ENCODE measurements around the gene LEF1.

Gene LEF1

GRCh38 chr4:108159845-108160244 is 8.9 kb downstream of the LEF1 start:
- CTCF ChIA-PET, result no interaction called here
- TF ChIP-seq FOXM1 (IDR thresholded peaks at IDR 0.05; ENCODE audit: borderline replicate concordance) (no peak), SUZ12 (IDR thresholded peaks at IDR 0.05) (no peak), PKNOX1 (IDR thresholded peaks at IDR 0.05) (no peak), HDGF (IDR thresholded peaks at IDR 0.05; ENCODE audit: borderline replicate concordance) (no peak), NFRKB (IDR thresholded peaks at IDR 0.05) (no peak), L3MBTL2 (conservative IDR thresholded peaks at IDR 0.05) (no peak), FOXK2 (IDR thresholded peaks at IDR 0.05) (no peak), CTBP1 (IDR thresholded peaks at IDR 0.05; ENCODE audit: borderline replicate concordance) (no peak), ELF4 (IDR thresholded peaks at IDR 0.05) (no peak), ZNF384 (IDR thresholded peaks at IDR 0.05) (no peak), ARNT (IDR thresholded peaks at IDR 0.05) (no peak), TARDBP (IDR thresholded peaks at IDR 0.05) (no peak), SP1 (IDR thresholded peaks at IDR 0.05) (no peak), LEF1 (IDR thresholded peaks at IDR 0.05; ENCODE audit: borderline replicate concordance) (no peak), FOXA1 (IDR thresholded peaks at IDR 0.05) (no peak), BHLHE40 (IDR thresholded peaks at IDR 0.05; ENCODE audit: borderline replicate concordance) (no peak)
- DNase-seq (ENCODE audit: extremely low spot score), result no peak
- POLR2A ChIA-PET, result interaction anchor here (1.8 kb wide), 1 partner anchor 9 kb away, joined by 5 read pairs; the partner anchor contains the start of gene LEF1

- CTCF ChIA-PET, result no interaction called here
- DNase-seq (ENCODE audit: extremely low spot score), result no peak
- no peak for TF ChIP-seq TARDBP (IDR thresholded peaks at IDR 0.05)
- TF ChIP-seq PKNOX1 (IDR thresholded peaks at IDR 0.05), result no peak
- TF ChIP-seq NFRKB (IDR thresholded peaks at IDR 0.05), result no peak
- TF ChIP-seq ARNT (IDR thresholded peaks at IDR 0.05), result no peak
- no peak for TF ChIP-seq HDGF (IDR thresholded peaks at IDR 0.05; ENCODE audit: borderline replicate concordance)
- TF ChIP-seq FOXA1 (IDR thresholded peaks at IDR 0.05), result no peak
- TF ChIP-seq FOXM1 (IDR thresholded peaks at IDR 0.05; ENCODE audit: borderline replicate concordance), result no peak
- TF ChIP-seq ELF4 (IDR thresholded peaks at IDR 0.05), result no peak
- TF ChIP-seq LEF1 (IDR thresholded peaks at IDR 0.05; ENCODE audit: borderline replicate concordance), result no peak
- no peak for TF ChIP-seq CTBP1 (IDR thresholded peaks at IDR 0.05; ENCODE audit: borderline replicate concordance)
- POLR2A ChIA-PET, result no interaction called here
Observed at GRCh38 chr4:108157655-108158054, 11.1 kb downstream of the LEF1 start.

- no peak for DNase-seq (ENCODE audit: extremely low spot score)
- POLR2A ChIA-PET, result interaction anchor here (0.7 kb wide), 1 partner anchor 41 kb away, joined by 3 read pairs; no protein-coding TSS in a partner anchor
- no peak for TF ChIP-seq SP1 (IDR thresholded peaks at IDR 0.05)
- no peak for TF ChIP-seq HDGF (IDR thresholded peaks at IDR 0.05; ENCODE audit: borderline replicate concordance)
- no peak for TF ChIP-seq FOXA1 (IDR thresholded peaks at IDR 0.05)
- no peak for TF ChIP-seq PKNOX1 (IDR thresholded peaks at IDR 0.05)
- TF ChIP-seq BHLHE40 (IDR thresholded peaks at IDR 0.05; ENCODE audit: borderline replicate concordance), result no peak
- CTCF ChIA-PET, result interaction anchor here (0.6 kb wide), 1 partner anchor 1331 kb away, joined by 3 read pairs; no protein-coding TSS in a partner anchor
Observed at GRCh38 chr4:108156391-108156790, 12.3 kb downstream of the LEF1 start.

- CTCF ChIA-PET, result no interaction called here
- TF ChIP-seq ZNF384 (IDR thresholded peaks at IDR 0.05), result no peak
- TF ChIP-seq SP1 (IDR thresholded peaks at IDR 0.05), result no peak
- no peak for TF ChIP-seq SUZ12 (IDR thresholded peaks at IDR 0.05)
- TF ChIP-seq ARNT (IDR thresholded peaks at IDR 0.05), result no peak
- TF ChIP-seq TARDBP (IDR thresholded peaks at IDR 0.05), result no peak
- no peak for TF ChIP-seq PKNOX1 (IDR thresholded peaks at IDR 0.05)
- no peak for TF ChIP-seq NFRKB (IDR thresholded peaks at IDR 0.05)
- POLR2A ChIA-PET, result interaction anchor here (1.1 kb wide), 1 partner anchor 13 kb away, joined by 3 read pairs; the partner anchor contains the start of gene LEF1
- DNase-seq (ENCODE audit: extremely low spot score), result no peak
Observed at GRCh38 chr4:108155373-108155772, 13.4 kb downstream of the LEF1 start.

- DNase-seq (ENCODE audit: extremely low spot score), result no peak
- TF ChIP-seq CTBP1 (IDR thresholded peaks at IDR 0.05; ENCODE audit: borderline replicate concordance), result no peak
- TF ChIP-seq FOXK2 (IDR thresholded peaks at IDR 0.05), result no peak
- TF ChIP-seq ELF4 (IDR thresholded peaks at IDR 0.05), result no peak
- TF ChIP-seq PKNOX1 (IDR thresholded peaks at IDR 0.05), result no peak
- TF ChIP-seq SUZ12 (IDR thresholded peaks at IDR 0.05), result no peak
- TF ChIP-seq ARNT (IDR thresholded peaks at IDR 0.05), result no peak
- TF ChIP-seq SP1 (IDR thresholded peaks at IDR 0.05), result no peak
- TF ChIP-seq ZNF384 (IDR thresholded peaks at IDR 0.05), result no peak
- TF ChIP-seq BHLHE40 (IDR thresholded peaks at IDR 0.05; ENCODE audit: borderline replicate concordance), result no peak
- TF ChIP-seq FOXM1 (IDR thresholded peaks at IDR 0.05; ENCODE audit: borderline replicate concordance), result no peak
- TF ChIP-seq NFRKB (IDR thresholded peaks at IDR 0.05), result no peak
- no peak for TF ChIP-seq LEF1 (IDR thresholded peaks at IDR 0.05; ENCODE audit: borderline replicate concordance)
- no peak for TF ChIP-seq HDGF (IDR thresholded peaks at IDR 0.05; ENCODE audit: borderline replicate concordance)
- TF ChIP-seq TARDBP (IDR thresholded peaks at IDR 0.05), result no peak
- TF ChIP-seq FOXA1 (IDR thresholded peaks at IDR 0.05), result no peak
- no peak for TF ChIP-seq L3MBTL2 (conservative IDR thresholded peaks at IDR 0.05)
- POLR2A ChIA-PET, result no interaction called here
- CTCF ChIA-PET, result no interaction called here
Observed at GRCh38 chr4:108152980-108153379, 15.8 kb downstream of the LEF1 start.

Measured in HEK293T (cell line).